NT2/D1 (cell line): Measurements from ENCODE around the gene TIMELESS.
A peak's percentile ranks its signal among the peaks of the same experiment; 100 is the strongest.

Experiments used
- DNase-seq: peaks from one replicate; pipeline ENCODE4 v3.0.0-alpha.2; 2011; ENCODE audit warnings: low read depth, low spot score
- H3K27me3 ChIP-seq: 2 replicates; pipeline ENCODE4 v1.6.0; 2011; ENCODE audit warnings: mild to moderate bottlenecking; ENCODE audit not compliant: insufficient read length, insufficient read depth
- H3K36me3 ChIP-seq: 2 replicates; pipeline ENCODE4 v1.6.1; 2011; ENCODE audit warnings: mild to moderate bottlenecking, low read length, mixed read lengths; ENCODE audit not compliant: insufficient read depth, insufficient read length
- H3K4me1 ChIP-seq: 2 replicates; pipeline ENCODE4 v1.5.1; 2011; ENCODE audit not compliant: insufficient read depth, insufficient read length
- H3K4me3 ChIP-seq: 2 replicates; pipeline ENCODE4 v1.5.1; 2011; ENCODE audit warnings: low read depth; ENCODE audit not compliant: insufficient read length
- H3K9ac ChIP-seq: 2 replicates; pipeline ENCODE4 v1.6.0; 2011; ENCODE audit warnings: low read depth; ENCODE audit not compliant: insufficient read length
- H3K9me3 ChIP-seq: 2 replicates; pipeline ENCODE4 v1.5.1; 2011; ENCODE audit warnings: mild to moderate bottlenecking, low read length; ENCODE audit not compliant: insufficient read depth
- SUZ12 ChIP-seq: IDR thresholded peaks from 2 replicates; pipeline ENCODE4 v1.6.1; 2011; ENCODE audit not compliant: insufficient read length, insufficient read depth; ENCODE audit errors: extremely low read depth
- YY1 ChIP-seq: IDR thresholded peaks from 2 replicates; pipeline ENCODE4 v1.6.1; 2011; ENCODE audit not compliant: insufficient read length, insufficient read depth
- ZNF274 ChIP-seq: IDR thresholded peaks from 2 replicates; pipeline ENCODE4 v1.6.1; 2011; ENCODE audit warnings: mild to moderate bottlenecking, low read depth, low read length

The TIMELESS gene

DNA sequence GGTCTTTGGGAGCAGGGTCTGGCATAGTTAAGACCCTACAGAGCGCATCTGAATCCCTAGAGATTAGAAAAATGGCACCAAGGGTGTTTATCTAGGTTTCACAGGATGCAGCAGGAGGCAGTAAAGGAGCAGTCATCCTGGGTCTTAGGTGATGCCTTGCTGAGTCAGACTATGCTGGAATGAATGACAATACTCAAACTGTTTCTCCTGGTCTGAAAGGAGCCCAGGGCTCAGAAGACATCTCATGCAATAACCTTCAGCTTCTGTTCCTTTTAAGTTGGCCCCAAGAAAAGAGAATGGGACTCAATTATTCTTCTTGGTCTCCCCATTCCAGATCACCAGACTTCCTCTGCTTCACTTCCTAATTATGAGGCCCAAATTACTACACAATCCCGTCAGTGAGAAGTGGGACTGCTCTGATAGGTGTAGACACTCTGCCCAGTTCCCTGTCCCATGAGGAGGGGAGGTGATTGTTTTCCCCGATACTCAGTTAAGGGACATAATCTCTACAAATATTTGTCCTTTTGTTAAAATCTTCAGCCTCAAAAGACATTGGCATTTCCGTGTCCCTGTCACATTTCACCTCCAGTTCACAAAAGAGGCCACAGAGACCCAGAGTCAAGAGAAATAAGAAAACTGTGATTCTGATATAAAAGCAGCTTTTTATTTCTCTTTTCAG lies 71.8 kb downstream of the TIMELESS start:
- no peak overlapping the region for H3K4me3 ChIP-seq
- peak; percentile 48 for DNase-seq
- no peak for TF ChIP-seq SUZ12
- no peak for TF ChIP-seq YY1
- no peak for TF ChIP-seq ZNF274

DNA sequence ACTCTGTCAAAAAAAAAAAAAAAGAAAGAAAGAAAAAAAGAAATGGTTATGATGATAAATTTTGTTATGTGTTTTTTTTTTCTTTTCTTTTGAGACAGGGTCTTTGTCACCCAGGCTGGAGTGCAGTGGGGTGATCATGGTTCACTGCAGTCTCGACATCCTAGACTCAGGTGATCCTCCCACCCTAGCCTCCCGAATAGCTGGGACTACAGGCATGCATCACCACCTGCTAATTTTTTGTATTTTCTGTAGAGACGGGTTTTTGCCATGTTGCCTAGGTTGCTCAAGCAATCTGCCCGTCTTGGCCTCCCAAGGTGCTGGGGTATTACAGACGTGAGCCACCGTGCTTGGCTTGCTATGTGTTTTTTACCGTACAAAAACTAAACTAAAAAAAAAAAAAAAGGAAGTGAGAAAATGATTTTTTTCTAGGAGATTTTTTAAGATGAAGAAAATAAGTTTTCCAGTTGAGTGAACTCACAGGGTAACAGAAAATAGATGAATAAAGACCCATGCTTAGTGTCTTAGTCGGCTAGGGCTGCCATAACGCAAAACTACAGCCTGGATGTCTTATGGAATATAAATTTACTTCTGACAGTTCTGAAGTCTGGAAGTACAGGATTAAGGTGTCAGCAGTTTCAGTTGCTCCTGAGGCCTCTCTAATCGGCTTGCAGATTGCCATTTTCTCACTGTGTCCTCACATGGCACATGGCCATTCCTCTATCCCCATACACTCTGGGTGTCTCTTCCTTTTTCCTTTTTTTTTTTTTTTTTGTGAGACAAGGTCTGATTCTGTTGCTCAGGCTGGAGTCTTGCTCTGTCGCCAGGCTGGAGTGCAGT lies 73.4 kb downstream of the TIMELESS start:
- Histone ChIP-seq H3K4me3 (no peak overlapping the region), H3K4me1 (no peaks in the 10 kb centered on the region), H3K9ac (no peak overlapping the region), H3K9me3 (peaks cover 11% of the 10 kb centered on the region; the same call in 1 of the 2 replicates), H3K36me3 (no peaks in the 10 kb centered on the region), H3K27me3 (no peaks in the 10 kb centered on the region)
- no peak for TF ChIP-seq YY1
- no peak for TF ChIP-seq ZNF274
- no peak for TF ChIP-seq SUZ12
- DNase-seq: no peak

More for the DNA sequence above, 71.8 kb downstream of the TIMELESS start:
- H3K36me3 ChIP-seq: no peaks in the 10 kb centered on the region
- H3K4me1 ChIP-seq: no peaks in the 10 kb centered on the region
- H3K27me3 ChIP-seq: no peaks in the 10 kb centered on the region
- peaks cover 11% of the 10 kb centered on the region; the same call in 1 of the 2 replicates for H3K9me3 ChIP-seq
- H3K9ac ChIP-seq: no peak overlapping the region

DNA sequence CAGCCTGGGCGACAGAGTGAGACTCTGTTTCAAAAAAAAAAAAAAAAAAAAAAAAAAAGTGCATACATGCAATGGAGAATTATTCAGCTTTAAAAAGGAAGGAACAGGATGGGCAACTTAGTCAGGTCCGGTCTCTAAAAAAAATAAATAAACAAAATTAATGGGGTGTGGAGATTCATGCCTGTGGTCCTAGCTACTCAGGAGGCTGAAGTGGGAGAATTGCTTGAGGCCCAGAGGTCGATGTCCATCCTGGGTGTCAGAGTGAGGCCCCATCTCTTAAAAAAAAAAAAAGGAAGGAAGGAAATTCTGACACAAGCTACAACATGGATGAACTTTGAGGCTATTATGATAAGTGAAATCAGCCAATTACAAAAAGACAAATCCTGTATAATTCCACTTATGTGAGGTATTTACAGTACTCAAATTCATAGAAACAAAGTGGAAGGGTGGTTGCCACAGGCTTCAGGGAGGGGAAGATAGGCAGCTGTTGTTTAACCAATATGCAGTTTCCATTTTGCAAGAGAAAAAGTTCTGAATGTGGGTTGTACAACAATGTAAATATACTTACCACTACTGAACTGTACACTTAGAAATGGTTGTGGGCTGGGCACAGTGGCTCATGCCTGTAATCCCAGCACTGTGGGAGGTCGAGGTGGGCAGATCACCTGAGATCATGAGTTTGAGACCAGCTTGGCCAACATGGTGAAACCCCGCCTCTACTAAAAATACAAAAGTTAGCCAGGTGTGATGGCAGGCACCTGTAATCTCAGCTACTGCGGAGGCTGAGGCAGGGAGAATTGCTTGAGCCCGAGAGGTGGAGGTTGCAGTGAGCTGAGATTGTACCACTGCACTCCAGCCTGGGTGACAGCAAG lies 74.3 kb downstream of the TIMELESS start:
- H3K36me3 ChIP-seq: no peaks in the 10 kb centered on the region
- H3K4me3 ChIP-seq: no peak overlapping the region
- peaks cover 11% of the 10 kb centered on the region; the same call in 1 of the 2 replicates for H3K9me3 ChIP-seq
- no peak overlapping the region for H3K9ac ChIP-seq
- no peaks in the 10 kb centered on the region for H3K4me1 ChIP-seq
- H3K27me3 ChIP-seq: no peaks in the 10 kb centered on the region
- no peak for DNase-seq
- TF ChIP-seq SUZ12: no peak
- TF ChIP-seq ZNF274: no peak
- TF ChIP-seq YY1: no peak

DNA sequence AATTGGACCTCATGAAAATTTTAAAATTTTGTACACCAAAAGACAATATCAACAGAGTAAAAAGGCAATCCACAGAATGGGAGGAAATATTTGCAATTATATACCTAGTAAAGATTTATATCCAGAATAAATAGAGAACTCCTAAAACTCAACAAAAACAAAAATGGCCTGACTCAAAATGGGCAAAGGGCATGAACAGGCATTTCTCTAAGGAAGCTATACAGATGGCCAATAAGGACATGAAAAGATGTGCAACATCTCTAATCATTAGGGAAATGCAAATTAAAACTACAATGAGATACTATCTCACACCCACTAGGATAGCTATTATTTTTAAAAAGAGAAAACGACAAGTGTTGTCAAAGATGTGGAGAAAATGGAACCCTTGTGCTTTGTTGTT lies 75.7 kb downstream of the TIMELESS start:
- Histone ChIP-seq H3K4me3 (no peak overlapping the region), H3K9ac (no peak overlapping the region), H3K27me3 (no peaks in the 10 kb centered on the region), H3K36me3 (no peaks in the 10 kb centered on the region), H3K9me3 (peaks cover 11% of the 10 kb centered on the region; the same call in 1 of the 2 replicates), H3K4me1 (no peaks in the 10 kb centered on the region)
- TF ChIP-seq ZNF274 (no peak), YY1 (no peak), SUZ12 (no peak)
- DNase-seq: no peak

DNA sequence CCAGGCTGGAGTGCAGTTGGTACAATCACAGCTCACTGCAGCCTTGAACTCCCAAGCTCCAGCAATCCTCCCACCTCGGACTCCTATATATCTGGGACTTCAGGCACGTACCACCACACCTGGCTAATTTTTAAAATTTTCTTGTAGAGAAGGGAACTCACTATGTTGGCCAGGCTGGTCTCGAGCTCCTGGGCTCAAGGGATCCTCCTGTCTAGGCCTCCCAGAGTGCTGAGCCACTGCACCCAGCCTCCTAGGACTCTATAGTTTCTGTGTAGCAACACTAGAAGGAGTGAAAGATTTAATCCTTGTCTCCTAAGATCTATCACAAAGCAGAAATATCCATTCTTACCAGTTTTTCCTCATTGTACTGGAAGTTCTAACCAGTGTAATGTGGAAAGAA lies 82.3 kb downstream of the TIMELESS start:
- H3K27me3 ChIP-seq: no peaks in the 10 kb centered on the region
- no peaks in the 10 kb centered on the region for H3K9me3 ChIP-seq
- H3K36me3 ChIP-seq: no peaks in the 10 kb centered on the region
- DNase-seq: no peak
- no peak overlapping the region for H3K4me3 ChIP-seq
- no peaks in the 10 kb centered on the region for H3K4me1 ChIP-seq
- no peak for TF ChIP-seq SUZ12
- TF ChIP-seq ZNF274: no peak
- TF ChIP-seq YY1: no peak
- H3K9ac ChIP-seq: no peak overlapping the region
